H7 (cell line): ENCODE results near the gene SYT15. TPM values are rescaled to one million over a fixed set of nuclear protein-coding genes. Genes with fewer than 3 reads are reported as not detected.

Source experiments
- DNase-seq: peaks from one replicate; pipeline ENCODE4 v3.0.0; 2012
- H3K27me3 ChIP-seq: 2 replicates; pipeline ENCODE4 v1.6.0; 2011; ENCODE audit warnings: mild to moderate bottlenecking, low read length; ENCODE audit not compliant: control insufficient read depth, insufficient read depth
- H3K36me3 ChIP-seq: replicated peaks from 2 replicates; pipeline ENCODE4 v1.5.1; 2011; ENCODE audit warnings: low read length; ENCODE audit not compliant: control insufficient read depth, insufficient read depth
- H3K4me3 ChIP-seq: 2 replicates; pipeline ENCODE4 v1.5.1; 2011; ENCODE audit warnings: low read depth, mild to moderate bottlenecking, control low read depth, low read length, moderate library complexity; ENCODE audit not compliant: insufficient read depth
- total RNA-seq: library from RNA; depleted of rRNA; stranded (reverse); fragments of >200 nt; shearing (Covaris generic); gene quantifications from 2 replicates; pipeline ENCODE4 v1.2.3, GENCODE V29; 2014

SYT15 gene
- total RNA-seq, 1 experiment from 2014 or later: not detected

DNA sequence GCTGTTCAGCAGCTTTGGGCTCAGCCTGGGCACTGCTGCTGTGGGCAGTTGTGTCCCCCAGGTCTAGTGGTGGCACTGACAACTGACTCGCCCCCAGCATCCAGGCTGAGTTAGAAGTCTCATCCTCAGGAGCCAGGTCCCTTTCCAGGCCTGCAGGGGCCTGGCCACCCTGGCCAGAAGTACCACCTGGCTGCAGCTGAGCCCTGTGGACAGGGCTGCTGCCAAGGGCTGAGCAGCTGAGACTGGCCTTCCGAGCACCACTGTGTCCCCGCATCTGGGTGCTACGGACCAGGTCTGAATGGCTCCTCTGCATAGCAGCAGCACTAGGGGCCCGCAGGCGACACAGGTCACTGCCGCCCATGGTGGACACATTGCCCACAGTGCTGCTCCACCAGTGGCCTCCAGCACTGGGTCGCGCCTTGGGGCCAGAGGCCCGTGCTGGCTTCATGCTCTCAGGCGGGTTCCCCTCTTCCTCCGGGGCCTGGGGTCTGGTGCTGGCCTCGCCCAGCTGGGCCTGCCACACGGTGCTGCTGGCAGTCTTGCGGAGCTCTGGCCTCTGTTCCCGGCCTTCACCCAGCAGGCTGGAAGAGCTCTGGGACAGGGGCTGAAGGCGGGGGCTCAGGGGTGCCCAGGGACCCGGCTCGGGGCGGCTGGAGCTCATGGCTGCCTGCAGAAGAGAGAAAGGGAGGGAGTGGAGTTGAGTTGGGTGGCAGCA lies 28.7 kb upstream of the SYT15 start:
- no peak overlapping the region for H3K4me3 ChIP-seq
- peaks cover 8% of the 10 kb centered on the region for H3K36me3 ChIP-seq
- no peaks in the 10 kb centered on the region for H3K27me3 ChIP-seq
- DNase-seq: peak; percentile 59

DNA sequence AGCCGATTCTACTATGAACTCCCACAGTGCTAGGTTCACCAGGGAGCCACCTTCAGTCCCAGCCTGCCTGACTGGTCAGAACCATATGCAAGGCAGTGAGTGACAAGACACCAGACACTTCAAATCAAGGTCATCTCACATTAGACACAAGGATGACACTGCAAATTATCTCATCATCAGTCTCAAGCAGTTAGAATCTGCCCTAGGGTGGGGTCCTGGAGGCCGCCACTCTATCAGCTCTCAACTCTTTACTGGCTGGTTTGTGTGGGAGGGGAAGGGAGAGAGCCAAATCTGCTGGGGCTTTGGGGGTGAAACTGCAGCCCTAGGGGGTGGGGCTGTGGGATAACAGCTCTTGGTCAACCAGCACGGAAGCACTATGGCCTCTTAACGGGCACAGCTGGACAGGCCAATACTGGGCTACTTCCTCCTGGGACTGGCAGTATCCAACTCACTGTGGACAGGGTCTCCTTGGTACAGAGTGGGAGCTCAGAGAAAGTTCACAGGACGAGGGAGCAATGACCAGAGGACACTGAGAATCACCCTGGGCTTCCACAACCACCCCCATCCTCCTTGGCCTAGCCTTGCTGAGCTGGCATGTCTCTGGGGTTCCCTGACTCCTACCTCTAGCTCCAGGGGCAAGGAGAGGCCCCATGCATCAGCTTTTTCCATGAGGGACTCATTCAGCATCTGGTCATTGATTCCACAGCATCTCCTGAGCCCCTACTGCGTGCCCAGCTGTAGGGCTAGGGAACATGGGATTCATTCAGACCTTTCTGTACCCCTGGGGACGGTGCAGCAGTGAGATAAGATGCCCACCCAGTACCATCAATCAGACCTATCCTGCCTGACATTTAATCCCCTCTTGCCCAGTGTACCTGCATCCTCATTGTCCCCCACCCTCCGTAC lies 27.9 kb upstream of the SYT15 start:
- no peak for DNase-seq
- Histone ChIP-seq H3K36me3 (peaks cover 8% of the 10 kb centered on the region), H3K4me3 (no peak overlapping the region), H3K27me3 (peaks cover 6% of the 10 kb centered on the region; the same call in 1 of the 2 replicates)

DNA sequence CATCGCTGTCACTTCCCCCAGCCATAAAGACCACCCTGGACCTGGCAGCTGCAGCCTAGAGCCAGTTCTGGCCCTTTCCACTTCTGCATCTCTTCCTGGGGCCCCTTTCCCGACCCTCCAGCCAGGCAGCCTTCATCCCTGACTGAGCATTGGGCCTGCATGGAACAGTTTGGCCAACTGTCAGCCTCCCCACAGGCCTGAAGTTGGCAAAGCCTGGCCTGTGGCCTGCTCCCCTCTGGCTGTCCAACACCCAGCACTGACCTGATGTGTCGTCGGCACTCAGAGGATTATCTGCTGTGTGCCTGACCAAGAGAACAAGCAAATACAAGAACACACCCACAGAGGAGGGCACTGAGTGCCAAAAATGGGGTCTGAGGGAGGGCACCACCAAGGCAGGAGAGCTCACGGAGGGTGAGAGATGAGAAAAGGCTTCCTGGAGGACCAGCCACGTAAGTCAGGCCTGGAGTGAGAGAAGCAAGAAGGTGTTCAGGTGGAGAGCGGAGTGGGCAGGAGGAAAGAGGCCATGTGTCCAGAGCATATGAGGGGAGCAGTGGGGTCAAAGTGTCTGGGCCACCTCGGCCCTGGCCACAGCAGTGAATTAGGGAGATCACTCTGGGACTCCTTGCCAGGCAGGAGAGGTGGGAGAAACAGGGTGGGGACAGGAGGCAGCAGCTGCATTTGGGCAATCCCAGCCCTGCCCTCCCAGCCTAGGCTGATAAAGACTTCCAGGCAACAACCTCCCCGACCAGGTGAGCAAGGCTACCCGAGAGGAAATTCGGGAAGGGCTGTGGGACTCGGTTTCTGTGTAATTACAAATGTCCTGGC lies 27.0 kb upstream of the SYT15 start:
- Histone ChIP-seq H3K27me3 (peaks cover 13% of the 10 kb centered on the region; the same call in 1 of the 2 replicates), H3K4me3 (no peak overlapping the region), H3K36me3 (peaks cover 8% of the 10 kb centered on the region)
- DNase-seq: no peak

DNA sequence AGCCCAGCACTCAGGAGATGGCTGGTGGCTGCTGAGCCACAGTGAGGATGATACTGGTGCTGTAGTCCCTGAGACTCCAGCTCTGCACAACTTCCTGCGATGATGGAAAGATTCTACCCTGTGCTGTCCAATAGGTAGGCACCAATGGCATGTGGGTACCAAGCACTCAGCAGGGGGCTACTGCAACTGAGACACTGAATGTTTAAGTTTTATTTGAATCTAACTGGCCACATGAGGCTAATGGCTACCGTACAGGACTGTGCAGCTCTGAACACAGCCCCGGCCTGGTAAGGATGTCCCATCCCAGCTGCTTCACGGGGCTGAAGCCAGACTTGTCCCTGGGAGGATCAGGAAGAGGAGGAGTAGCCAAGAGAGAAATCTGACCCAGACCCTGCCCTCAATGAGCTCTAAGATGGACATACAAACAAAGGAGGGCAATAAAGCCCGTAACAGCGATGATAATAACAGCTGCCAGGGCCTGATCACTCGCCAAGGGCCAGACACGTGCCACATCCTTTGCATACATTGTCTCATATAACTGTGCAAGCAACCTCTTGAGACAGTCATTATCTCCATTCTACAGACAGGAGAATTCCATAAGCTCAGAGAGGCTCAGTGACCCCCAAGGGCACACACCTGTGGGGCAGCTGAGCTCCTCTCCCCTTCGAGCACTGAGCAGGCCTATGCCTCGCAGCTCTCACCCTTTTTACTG lies 26.2 kb upstream of the SYT15 start:
- Histone ChIP-seq H3K27me3 (peaks cover 20% of the 10 kb centered on the region), H3K4me3 (no peak overlapping the region), H3K36me3 (peaks cover 8% of the 10 kb centered on the region)
- DNase-seq: no peak

DNA sequence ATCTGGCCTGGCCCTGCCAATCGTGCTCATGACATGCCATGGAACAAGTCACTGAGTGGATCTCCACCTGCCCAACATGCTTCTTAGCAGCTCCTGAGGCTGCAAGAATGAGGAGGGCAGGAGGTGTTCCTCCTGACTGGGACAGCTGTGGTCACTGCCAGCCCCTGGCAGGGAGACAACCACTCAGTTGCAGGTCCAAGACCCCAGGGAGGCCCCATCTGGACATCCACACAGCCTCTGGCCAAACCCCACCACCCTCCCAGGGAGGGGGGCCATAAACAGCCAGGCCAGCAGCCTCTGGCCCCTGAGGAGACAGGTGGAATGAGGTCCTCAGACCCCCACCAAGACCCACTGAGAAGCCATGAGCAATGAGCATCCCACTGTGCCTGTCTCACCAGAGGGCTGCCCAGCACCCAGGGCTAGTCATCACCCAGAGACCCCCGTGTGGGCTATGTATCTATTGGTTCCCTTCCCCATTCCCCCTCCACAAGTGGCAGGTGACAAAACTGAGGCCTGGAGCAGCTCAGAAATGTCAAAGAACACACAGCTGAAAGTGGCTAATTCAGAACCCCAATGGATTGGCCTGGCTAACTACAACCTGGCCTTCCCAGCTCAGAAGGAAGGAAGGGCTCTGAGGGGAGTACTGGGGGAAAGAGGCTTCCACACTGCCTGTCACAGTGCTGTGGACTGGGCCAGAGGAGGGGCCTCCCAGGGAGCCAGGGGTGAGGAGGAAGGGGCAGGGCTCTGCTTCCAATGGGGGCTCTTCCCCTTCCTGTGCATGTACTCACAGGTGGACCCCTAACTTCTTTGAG lies 25.5 kb upstream of the SYT15 start:
- H3K4me3 ChIP-seq: no peak overlapping the region
- DNase-seq: no peak

DNA sequence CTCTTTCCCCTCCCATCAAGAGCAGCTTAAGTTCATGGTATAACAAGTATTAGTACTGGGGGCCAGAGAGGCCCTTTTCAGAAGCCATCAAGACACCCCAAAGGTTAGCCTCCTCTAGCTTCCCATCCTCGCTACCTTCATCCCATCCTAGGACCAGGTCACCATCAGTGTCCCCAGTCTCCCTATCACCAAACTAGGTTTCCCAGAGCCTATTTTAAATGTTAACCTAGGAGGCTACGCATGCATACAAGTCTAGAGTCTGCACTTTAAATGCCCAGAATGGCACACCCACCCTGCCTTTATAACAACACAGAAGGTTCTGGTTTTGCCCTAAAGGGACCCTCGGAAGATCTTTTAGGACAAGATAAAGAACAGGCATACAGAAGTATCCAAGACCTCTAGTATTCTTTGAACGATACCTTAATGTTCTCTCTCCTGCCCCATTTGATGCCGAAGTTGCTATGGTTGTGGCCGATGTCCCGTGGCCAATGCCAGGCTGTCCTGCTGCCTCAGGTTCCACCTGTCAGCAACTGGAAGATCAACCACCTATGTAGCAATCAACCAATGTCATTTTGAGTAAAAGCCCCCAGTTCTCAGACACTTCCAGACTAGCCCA lies 24.7 kb upstream of the SYT15 start:
- peaks cover 8% of the 10 kb centered on the region for H3K36me3 ChIP-seq
- H3K27me3 ChIP-seq: peaks cover 28% of the 10 kb centered on the region
- no peak overlapping the region for H3K4me3 ChIP-seq
- no peak for DNase-seq

More for the DNA sequence above, 25.5 kb upstream of the SYT15 start:
- H3K27me3 ChIP-seq: peaks cover 27% of the 10 kb centered on the region
- peaks cover 8% of the 10 kb centered on the region for H3K36me3 ChIP-seq

DNA sequence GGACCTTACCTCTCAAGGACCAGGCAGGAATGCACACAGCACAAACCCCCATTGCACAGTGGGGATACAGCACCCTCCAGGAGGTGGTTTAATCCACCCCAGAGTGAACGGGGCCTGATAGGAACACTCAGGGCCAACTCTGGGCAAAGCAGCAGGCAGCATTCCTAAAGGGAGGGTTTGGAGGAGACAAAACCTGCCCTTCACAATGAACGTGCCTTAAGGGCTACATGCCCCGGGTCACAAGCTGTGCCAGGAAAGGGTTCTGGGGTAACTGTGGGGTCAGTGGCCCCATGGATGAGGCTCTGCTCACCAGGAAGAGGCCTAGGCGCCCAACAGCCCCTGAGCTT lies 23.6 kb upstream of the SYT15 start:
- peak; percentile 77 for DNase-seq
- H3K36me3 ChIP-seq: peaks cover 6% of the 10 kb centered on the region
- H3K4me3 ChIP-seq: peak overlapping the region; percentile 69
- H3K27me3 ChIP-seq: peaks cover 30% of the 10 kb centered on the region

DNA sequence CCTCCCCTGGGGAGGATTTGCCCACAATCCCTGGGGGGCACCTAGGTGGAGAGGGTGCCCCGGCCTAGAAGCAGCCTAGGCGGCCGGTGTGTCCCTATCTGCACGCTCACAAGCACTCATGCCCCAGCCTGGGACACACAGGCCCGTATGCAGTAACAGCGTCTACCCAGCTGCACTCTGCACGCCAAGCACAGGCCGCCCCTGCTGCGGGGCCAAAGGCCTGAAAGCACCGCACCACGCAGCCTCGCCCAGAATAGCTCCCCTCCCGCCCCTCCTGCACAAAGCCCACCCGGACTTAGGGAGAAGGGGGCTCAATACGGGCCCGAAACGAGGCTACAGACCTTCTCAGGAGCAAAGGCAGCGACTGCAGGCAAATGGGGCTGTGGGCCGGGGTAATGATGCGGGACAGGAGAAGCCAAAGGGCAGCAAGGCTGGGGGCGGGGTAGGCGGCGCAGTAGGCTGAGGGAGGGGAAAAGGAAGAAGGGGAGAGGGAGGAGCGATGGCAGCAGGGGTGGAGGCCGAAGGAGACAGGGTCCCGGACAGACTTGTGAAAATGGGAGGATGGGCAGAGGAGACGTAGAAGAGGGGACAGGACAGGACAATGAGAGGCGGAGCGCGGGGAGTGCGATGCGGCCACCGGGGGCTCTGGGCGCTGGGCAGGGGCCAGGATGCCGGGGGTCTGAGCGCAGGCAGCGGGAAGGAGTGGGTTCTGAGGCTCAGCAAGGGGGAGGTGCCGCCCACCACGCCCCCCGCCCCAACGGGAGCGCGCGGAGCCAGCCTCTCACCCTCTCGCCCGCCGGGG lies 23.0 kb upstream of the SYT15 start:
- DNase-seq: peak; percentile 95
- H3K36me3 ChIP-seq: peaks cover 6% of the 10 kb centered on the region
- peak overlapping the region; percentile 69 for H3K4me3 ChIP-seq
- H3K27me3 ChIP-seq: peaks cover 35% of the 10 kb centered on the region

DNA sequence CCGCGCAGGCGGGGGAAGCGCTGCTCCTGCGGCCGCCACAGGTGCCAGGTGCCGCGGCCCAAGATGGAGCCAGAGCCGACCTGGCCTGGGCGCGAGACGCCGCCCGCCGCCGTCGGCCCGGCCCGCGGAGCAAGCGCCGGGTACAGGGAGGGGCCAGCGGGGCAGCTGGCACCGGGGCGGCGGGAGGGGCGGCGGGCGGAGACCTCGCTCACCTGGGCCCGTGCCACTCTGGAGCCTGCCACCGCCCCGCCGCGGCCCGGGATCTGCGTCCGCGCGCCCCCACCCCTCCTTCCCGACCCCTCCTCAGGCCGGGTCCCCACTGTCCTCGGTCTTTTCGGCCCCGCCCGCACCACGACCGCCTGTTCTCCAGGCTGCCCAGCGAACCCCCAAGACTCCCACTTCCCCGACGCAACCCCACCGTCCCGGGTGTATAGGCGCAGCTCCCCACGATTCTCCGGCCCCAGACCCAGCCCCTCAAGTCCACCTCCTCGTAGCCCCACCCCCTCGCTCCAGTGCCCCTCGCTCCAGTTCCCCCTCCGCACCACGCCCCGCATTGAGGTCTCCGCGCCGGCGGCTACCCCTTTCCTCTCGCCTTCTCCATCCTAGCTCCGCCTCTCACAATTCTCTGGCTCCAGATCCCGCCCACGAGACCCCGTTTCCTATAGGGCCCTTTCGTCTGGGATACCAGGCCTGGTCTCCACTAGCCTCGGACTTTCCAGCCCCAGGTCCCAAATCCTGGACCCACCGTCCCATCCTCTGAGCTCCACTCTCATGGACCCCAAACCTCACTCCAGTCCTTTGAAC lies 22.2 kb upstream of the SYT15 start, which contains the start of gene GPRIN2:
Gene GPRIN2, minus strand, starts transcription at position 144 of the 804 bp plus-strand sequence. CDS start 5,922 bp downstream, outside the sequence.
- Histone ChIP-seq H3K36me3 (peaks cover 6% of the 10 kb centered on the region), H3K27me3 (peaks cover 35% of the 10 kb centered on the region), H3K4me3 (peak within 1 kb of the TSS; percentile 69)
- peak; percentile 92 for DNase-seq

DNA sequence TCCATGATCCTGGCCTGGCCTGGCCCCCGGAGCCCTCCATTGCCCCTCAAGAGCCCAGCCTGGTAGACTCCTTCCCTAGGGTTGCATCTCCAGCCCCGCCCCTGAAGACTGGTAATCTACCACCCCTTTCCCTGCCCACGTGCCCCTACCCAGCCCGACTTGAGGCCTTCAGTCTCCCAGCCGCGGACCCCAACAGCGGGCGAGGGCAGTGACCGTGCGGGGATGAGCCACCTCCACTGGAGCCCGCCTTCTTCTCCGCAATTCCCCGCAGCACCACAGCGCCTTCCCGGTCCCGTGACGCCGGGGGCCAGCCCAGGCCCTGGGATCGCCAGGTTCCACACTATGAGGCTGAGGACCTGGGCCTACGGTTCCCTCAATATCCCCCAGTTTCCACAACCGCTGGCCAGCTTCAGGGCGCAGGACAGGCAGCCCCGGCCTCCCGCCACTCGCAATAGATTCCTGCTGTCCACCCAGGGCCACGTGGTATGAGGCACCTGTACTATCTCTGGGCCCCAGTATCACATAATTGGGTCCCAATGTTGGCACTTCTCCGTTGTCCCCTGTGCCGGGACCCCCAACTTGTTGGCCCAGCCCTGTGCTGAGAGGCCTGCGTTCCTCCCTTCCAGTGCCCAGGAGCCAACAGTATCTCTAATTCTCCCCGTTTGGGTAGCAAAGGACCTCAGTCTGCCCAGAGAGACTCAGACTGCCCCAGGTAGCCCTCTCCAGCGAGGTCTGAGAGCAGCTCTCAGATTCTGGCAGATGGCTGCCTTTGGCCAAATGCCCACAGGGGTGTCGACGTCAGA lies 21.4 kb upstream of the SYT15 start:
- H3K4me3 ChIP-seq: peak overlapping the region; percentile 69
- H3K27me3 ChIP-seq: peaks cover 35% of the 10 kb centered on the region
- peak; percentile 87 for DNase-seq

DNA sequence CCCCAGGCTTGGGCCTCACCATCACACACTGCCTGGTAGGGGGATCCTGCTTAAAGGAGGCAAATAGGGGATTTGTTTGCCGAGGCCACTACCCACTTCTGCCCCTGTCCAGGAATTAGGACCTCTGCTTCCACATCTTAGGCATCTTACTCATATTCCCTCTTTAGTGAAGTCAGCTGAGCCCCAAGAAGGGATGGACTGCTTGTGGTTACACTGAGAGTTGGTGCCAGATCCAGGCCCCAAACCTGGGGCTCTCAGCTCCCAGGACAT lies 20.9 kb upstream of the SYT15 start:
- DNase-seq: no peak
- Histone ChIP-seq H3K27me3 (peaks cover 35% of the 10 kb centered on the region), H3K36me3 (peaks cover 5% of the 10 kb centered on the region), H3K4me3 (no peak overlapping the region)

More for the DNA sequence above, 21.4 kb upstream of the SYT15 start:
- peaks cover 6% of the 10 kb centered on the region for H3K36me3 ChIP-seq
